Glutamatergic neuron (in vitro differentiated cells): ENCODE results near the gene ABCA6. TPM values are rescaled to one million over a fixed set of nuclear protein-coding genes. Genes with fewer than 3 reads are reported as not detected.

Experiments used
- DNase-seq: peaks from one replicate; pipeline ENCODE4 v3.0.0; 2022
- H3K27ac Mint-ChIP-seq: one replicate; pipeline ENCODE4 v1.8.0; 2020; ENCODE audit warnings: mild to moderate bottlenecking, mixed read lengths, inconsistent platforms; ENCODE audit not compliant: unreplicated experiment
- H3K27me3 Mint-ChIP-seq: one replicate; pipeline ENCODE4 v1.8.0; 2020; ENCODE audit warnings: mild to moderate bottlenecking, moderate library complexity, mixed read lengths, inconsistent platforms; ENCODE audit not compliant: unreplicated experiment
- H3K36me3 Mint-ChIP-seq: one replicate; pipeline ENCODE4 v1.8.0; 2020; ENCODE audit warnings: mild to moderate bottlenecking, mixed read lengths, inconsistent platforms; ENCODE audit not compliant: unreplicated experiment
- H3K4me1 Mint-ChIP-seq: one replicate; pipeline ENCODE4 v1.8.0; 2020; ENCODE audit warnings: mild to moderate bottlenecking, low read depth, mixed read lengths, inconsistent platforms; ENCODE audit not compliant: unreplicated experiment
- H3K4me3 Mint-ChIP-seq: one replicate; pipeline ENCODE4 v1.8.0; 2020; ENCODE audit warnings: mild to moderate bottlenecking, mixed read lengths, inconsistent platforms; ENCODE audit not compliant: unreplicated experiment
- H3K9me3 Mint-ChIP-seq: one replicate; pipeline ENCODE4 v1.8.0; 2020; ENCODE audit warnings: mild to moderate bottlenecking, moderate library complexity, mixed read lengths, inconsistent platforms; ENCODE audit not compliant: unreplicated experiment
- CTCF ChIP-seq: fragments of 200-600 bp; sonication (generic); IDR thresholded peaks from one replicate; pipeline ENCODE4 v1.5.0; 2021; ENCODE audit not compliant: partially characterized antibody, unreplicated experiment
- total RNA-seq: library from RNA; stranded (reverse); fragmentation: NEBNext Ultra II Directional; extraction: Animal tissue kit (Norgen Biotek cat#: 25700); gene quantifications from one replicate; pipeline ENCODE4 v1.2.1, GENCODE V29; 2021; ENCODE audit not compliant: unreplicated experiment

Gene ABCA6
- total RNA-seq, 1 donor from 2014 or later: 1.6 TPM

- Mint-ChIP-seq H3K36me3 (no peaks in the 10 kb centered on the region), H3K9me3 (no peaks in the 10 kb centered on the region), H3K4me1 (no peaks in the 10 kb centered on the region), H3K4me3 (no peak overlapping the region), H3K27ac (no peak overlapping the region), H3K27me3 (no peaks in the 10 kb centered on the region)
- no peak for DNase-seq
- TF ChIP-seq CTCF: no peak
Observed at GRCh38 chr17:69166957-69167356, 25.3 kb upstream of the ABCA6 start.

GRCh38 chr17:69164206-69164605, 22.5 kb upstream of the ABCA6 start:
- DNase-seq: no peak
- Mint-ChIP-seq H3K4me1 (no peaks in the 10 kb centered on the region), H3K27me3 (no peaks in the 10 kb centered on the region), H3K36me3 (no peaks in the 10 kb centered on the region), H3K9me3 (no peaks in the 10 kb centered on the region), H3K4me3 (no peak overlapping the region), H3K27ac (no peak overlapping the region)
- TF ChIP-seq CTCF: no peak

GRCh38 chr17:69159418-69159817, 17.7 kb upstream of the ABCA6 start:
- no peak for DNase-seq
- Mint-ChIP-seq H3K4me3 (no peak overlapping the region), H3K27ac (no peak overlapping the region), H3K36me3 (no peaks in the 10 kb centered on the region), H3K4me1 (no peaks in the 10 kb centered on the region), H3K9me3 (no peaks in the 10 kb centered on the region), H3K27me3 (no peaks in the 10 kb centered on the region)
- no peak for TF ChIP-seq CTCF

- no peak for TF ChIP-seq CTCF
- no peak for DNase-seq
- H3K27ac Mint-ChIP-seq: no peak overlapping the region
- no peaks in the 10 kb centered on the region for H3K4me1 Mint-ChIP-seq
- H3K9me3 Mint-ChIP-seq: no peaks in the 10 kb centered on the region
- no peak overlapping the region for H3K4me3 Mint-ChIP-seq
- no peaks in the 10 kb centered on the region for H3K36me3 Mint-ChIP-seq
- H3K27me3 Mint-ChIP-seq: no peaks in the 10 kb centered on the region
Observed at GRCh38 chr17:69154267-69154666, 12.6 kb upstream of the ABCA6 start.

GRCh38 chr17:69150333-69150732, 8.6 kb upstream of the ABCA6 start:
- Mint-ChIP-seq H3K27ac (no peak overlapping the region), H3K4me3 (no peak overlapping the region), H3K9me3 (no peaks in the 10 kb centered on the region), H3K4me1 (no peaks in the 10 kb centered on the region), H3K36me3 (no peaks in the 10 kb centered on the region), H3K27me3 (no peaks in the 10 kb centered on the region)
- TF ChIP-seq CTCF: no peak
- DNase-seq: no peak
